ENCODE data around the gene PUS1.

DNA sequence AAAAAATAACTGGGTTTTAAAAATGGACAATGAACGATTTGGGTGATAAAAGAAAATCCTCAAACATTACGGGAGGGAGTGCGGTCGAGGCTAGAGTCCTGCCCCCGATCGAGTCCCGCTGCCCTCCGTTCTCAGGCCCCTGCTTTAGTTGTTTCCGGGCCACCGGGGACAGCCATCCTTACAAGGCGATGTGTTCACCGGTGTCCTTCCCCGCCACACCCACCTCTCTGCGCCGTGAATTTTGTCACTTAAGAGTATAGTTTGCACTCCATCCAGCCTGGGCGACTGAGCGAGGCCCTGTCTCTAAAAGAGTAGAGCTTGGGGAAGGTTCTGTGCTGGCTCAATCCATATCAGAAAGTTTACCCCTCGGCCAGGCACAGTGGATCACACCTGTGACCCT lies 31.8 kb upstream of the PUS1 start:
- TF ChIP-seq, protein P1, sequence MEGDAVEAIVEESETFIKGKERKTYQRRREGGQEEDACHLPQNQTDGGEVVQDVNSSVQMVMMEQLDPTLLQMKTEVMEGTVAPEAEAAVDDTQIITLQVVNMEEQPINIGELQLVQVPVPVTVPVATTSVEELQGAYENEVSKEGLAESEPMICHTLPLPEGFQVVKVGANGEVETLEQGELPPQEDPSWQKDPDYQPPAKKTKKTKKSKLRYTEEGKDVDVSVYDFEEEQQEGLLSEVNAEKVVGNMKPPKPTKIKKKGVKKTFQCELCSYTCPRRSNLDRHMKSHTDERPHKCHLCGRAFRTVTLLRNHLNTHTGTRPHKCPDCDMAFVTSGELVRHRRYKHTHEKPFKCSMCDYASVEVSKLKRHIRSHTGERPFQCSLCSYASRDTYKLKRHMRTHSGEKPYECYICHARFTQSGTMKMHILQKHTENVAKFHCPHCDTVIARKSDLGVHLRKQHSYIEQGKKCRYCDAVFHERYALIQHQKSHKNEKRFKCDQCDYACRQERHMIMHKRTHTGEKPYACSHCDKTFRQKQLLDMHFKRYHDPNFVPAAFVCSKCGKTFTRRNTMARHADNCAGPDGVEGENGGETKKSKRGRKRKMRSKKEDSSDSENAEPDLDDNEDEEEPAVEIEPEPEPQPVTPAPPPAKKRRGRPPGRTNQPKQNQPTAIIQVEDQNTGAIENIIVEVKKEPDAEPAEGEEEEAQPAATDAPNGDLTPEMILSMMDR (IDR thresholded peaks at IDR 0.05; ENCODE audit: low read depth, low read length), result no peak
- TF ChIP-seq POLR2A (IDR thresholded peaks at IDR 0.05; ENCODE audit: extremely low read depth, insufficient read length), result no peak
- TF ChIP-seq, protein P2, sequence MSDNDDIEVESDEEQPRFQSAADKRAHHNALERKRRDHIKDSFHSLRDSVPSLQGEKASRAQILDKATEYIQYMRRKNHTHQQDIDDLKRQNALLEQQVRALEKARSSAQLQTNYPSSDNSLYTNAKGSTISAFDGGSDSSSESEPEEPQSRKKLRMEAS (IDR thresholded peaks at IDR 0.05; ENCODE audit: low read depth, low read length), result no peak

Measured in NB4 (cell line).